HG03457 (cell line): ENCODE data around the gene RNF214.
"Not testable (repeated sequence)": the region's sequence is repeated elsewhere in the genome, so short reads cannot be mapped to it uniquely, and the experiment has no call there.

Experiments used
- ATAC-seq: cut with Tn5 transposase; IDR thresholded peaks from one replicate; pipeline ENCODE4 v1.9.1; 2021; ENCODE audit warnings: moderate number of reproducible peaks; ENCODE audit not compliant: unreplicated experiment

Gene RNF214

DNA sequence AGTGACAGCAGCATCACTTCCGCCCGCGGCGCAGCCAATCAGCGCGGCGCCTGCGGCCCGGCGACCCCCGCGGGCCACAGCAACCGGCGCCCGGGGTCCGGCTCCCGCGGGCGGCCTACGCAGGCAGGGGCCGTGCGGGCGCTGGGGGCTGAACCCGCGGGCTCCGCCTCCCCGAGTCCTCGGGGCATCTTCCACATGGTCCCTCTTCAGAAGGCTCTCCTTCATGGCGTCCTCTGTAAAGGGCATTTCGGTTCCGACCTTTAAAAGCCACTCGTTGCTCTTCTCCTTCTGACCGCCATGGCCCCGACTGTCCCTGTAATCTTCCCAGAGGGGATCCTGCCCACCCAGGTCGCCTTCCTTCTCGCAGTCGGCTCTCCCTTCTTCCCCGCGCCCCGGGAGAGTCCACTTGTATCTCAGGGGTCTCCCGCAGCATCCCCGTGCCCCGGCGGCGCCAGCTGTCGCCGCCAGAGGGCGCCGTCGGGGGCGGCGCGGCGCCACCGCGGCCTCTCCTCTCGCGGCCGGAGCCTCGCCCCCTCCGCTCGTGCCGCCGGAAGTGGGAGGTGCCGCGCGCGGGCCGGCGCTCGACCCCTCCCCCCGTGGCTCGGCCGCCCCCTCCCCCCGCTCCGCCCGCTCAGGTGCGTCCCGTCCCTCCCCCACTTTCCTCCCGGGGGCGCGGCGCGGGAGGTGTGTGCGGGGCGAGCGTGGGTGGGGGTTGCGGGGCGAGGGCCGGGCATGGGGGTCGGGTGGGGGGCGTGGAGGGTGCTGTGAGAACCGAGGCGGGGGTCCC lies at the start of gene RNF214:
TSS of gene RNF214 (plus strand) at position 580 of the 787 bp plus-strand sequence. CDS start 1,602 bp downstream, outside the sequence.
- ATAC-seq: peak; percentile 46

DNA sequence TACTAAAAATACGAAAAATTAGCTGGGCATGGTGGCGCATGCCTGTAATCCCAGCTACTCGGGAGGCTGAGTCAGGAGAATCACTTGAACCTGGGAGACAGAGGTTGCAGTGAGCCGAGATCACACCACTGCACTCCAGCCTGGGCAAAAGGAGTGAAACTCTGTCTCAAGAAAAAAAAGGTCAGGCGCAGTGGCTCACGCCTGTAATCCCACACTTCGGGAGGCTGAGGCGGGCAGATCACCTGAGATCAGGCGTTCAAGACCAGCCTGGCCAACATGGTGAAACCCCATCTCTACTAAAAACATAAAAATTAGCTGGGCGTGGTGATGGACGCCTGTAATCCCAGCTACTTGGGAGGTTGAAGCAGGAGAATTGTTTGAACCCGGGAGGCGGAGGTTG lies 49.3 kb upstream of the RNF214 start:
- not testable (repeated sequence) for ATAC-seq

DNA sequence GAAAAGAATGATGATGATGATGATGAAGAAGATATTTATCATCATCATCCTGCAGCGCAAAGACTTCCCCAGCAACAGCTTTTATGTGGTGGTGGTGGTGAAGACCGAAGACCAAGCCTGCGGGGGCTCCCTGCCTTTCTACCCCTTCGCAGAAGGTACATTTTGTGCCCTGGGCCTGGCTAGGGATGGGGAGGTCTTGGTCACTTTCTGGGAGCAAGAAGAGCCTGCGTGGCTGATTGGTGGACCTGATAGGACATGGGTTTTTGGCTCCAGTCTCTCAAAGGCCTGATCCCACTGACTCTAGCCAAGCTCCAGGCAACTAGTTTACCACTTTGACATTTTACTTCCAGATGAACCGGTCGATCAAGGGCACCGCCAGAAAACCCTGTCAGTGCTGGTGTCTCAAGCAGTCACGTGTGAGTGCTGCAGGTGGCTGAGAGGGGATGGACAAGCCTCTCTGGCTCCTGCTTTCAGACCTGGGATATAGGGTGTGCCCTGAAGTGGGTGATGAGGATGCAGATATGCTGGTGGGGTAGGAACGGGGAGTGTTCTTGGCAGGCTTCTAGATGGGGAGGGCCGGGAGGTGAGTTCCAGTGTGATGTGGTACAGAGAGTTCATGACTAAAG lies 48.6 kb upstream of the RNF214 start:
- ATAC-seq: no peak

DNA sequence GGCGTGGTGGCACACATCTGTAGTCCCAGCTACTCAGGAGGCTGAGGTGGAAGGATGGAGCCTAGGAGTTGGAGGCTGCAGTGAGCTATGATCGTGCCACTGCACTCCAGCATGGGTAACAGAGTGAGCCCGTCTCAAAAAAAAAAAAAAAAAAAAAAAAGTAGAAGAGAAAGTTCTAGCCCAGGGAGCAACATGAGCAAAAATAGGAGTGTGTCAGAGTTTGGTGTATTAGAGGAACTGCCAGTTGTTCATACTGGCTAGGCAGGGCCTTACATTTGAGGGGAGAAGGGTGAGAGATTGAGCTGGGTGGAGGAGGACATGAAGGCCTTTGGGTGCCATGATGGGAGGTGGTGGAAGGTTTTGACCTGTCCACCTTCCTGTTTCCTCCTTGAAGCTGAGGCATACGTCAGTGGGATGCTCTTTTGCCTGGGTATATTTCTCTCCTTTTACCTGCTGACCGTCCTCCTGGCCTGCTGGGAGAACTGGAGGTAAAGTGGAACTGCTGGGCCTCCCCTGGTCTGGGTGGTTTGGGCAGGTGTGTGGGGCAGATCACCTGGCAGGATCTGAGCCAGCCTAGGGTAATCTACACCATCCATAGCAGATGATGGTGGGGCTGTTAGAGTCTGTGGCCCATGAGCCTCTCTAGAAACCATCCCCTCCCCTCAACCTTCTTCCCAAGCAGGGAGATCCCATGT lies 46.6 kb upstream of the RNF214 start:
- ATAC-seq: no peak

DNA sequence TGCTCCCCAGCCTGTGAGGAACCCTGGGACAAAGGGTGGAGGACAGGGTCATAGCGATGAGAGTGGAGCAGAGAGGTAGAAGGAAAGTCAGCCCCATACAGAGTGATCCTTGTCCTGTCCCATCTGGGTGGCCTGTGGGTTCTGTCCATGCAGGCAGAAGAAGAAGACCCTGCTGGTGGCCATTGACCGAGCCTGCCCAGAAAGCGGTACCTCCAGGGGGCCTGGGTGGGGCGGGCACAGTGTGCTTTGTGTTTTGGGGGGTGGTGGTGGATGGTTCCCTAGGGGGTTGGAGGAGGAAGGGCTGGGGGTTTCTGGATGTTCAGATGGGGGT lies 46.1 kb upstream of the RNF214 start:
- no peak for ATAC-seq

- no peak for ATAC-seq
Measured at GRCh38 chr11:117187007-117187406, 45.5 kb upstream of the RNF214 start.

DNA sequence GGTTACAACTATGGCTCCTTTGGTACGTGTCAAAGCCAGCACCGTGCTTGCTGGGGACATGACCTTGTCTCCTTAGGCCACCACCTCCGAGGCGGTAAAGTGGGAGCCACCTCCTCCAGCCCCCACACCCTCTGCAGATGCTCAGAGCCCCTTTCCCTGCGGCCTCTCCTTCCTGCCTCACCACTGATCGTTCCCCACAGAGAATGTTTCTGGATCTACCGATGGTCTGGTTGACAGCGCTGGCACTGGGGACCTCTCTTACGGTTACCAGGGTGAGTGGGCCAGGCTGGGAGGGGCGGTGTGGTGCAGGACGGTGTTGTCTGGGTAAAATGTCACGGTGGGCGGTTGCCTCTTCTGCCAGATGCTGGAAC lies 45.1 kb upstream of the RNF214 start:
- ATAC-seq: no peak

- ATAC-seq: no peak
Measured at GRCh38 chr11:117187799-117188481, 44.5 kb upstream of the RNF214 start.

DNA sequence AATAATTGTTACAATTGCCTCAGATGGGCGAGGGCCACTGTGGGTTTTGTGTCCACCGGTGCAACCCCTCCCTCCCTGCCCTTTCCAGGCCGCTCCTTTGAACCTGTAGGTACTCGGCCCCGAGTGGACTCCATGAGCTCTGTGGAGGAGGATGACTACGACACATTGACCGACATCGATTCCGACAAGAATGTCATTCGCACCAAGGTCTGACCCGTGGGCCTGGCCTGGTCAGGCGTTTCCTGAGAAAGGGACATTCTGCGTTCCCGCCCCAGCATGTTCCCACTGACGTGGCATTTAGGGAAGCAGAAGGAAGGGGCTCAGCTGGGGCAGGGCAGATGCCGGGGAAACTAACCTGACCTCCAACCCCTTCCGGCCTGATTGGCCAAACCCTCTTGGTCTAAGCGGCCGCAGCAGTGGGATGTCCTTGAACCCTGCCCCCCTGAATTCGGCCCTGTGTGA lies 43.8 kb upstream of the RNF214 start:
- no peak for ATAC-seq

DNA sequence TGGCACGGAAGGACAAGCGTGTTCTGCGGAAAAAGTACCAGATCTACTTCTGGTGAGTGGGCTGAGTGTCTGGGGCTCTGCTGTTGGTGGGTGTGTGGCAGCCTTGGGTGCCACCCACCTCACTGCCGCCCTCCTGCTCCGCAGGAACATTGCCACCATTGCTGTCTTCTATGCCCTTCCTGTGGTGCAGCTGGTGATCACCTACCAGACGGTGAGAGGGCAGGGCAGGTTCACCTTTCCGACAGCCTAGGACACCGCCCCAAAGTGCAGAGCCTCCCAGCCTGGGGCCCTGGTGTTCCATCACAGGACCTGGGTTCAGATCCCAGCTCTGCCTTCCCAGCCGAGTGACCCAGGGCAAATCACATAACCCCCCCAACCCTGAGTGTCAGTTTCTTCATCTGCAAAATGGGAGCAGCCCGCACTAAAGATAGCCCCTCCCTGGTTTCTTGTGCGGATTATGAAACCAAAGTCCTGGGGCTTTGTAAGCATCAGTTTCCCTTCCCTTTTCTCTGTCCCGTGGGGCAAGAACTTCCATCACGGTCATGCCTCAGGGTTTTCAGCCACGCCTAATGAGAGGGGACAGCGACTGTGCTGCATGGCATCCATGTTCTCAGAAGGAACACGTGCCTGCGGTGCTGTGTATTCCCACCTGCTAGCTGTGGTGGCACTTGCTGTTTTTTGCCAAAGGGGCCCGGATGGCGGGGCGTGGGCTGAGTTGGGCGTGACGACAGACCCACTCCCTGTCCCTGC lies 43.1 kb upstream of the RNF214 start:
- ATAC-seq: no peak

- ATAC-seq: no peak
Measured at GRCh38 chr11:117189941-117190544, 42.4 kb upstream of the RNF214 start.

DNA sequence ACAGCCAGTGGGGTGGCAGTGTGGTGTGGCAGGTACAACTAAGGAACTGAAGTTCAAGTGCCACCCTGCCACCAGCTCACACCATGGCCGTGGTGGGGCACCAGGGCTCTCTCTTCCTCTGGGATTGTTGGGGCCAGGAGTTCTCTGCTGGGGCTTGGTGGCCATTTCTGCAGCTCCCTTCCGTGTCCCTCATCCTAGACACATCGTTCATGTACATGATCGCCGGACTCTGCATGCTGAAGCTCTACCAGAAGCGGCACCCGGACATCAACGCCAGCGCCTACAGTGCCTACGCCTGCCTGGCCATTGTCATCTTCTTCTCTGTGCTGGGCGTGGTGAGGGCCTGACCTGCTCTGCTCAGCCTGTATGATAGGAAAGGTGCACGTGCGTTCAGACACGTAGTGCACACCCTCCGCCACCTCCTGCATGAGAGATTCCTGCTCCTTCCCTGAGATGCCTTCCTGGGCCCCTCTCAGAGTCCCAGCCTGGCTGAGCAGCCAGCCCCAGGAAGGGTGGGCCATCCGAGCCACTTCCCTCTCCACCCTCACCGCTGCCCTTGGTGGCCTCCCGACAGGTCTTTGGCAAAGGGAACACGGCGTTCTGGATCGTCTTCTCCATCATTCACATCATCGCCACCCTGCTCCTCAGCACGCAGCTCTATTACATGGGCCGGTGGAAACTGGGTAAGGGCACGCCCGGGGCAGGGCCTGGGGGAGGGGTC lies 40.6 kb upstream of the RNF214 start:
- no peak for ATAC-seq

GRCh38 chr11:117192401-117192875 lies 40.0 kb upstream of the RNF214 start:
- ATAC-seq: no peak

- ATAC-seq: no peak
Measured at GRCh38 chr11:117193130-117194020, 39.1 kb upstream of the RNF214 start.

- no peak for ATAC-seq
Measured at GRCh38 chr11:117194267-117194666, 38.2 kb upstream of the RNF214 start.

DNA sequence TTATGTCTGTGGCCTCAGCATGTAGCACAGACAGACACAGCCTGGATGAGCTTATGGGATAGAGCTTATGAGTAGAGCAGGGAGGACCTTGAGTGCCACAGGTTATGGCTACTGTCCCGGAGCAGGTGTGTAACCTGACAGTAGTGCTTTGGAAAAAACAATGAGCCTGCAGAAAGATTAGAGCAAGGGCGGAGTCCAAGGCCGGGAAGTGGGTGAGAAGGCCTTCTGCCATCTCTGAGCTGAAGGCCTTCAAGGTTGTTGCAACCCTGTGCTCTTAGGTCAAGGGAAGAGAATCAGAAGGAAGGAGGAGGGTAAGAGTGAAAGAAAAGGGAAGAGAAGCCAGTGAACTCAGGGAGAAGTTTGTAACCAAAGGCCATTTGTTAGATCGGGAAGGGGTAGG lies 37.2 kb upstream of the RNF214 start:
- no peak for ATAC-seq

GRCh38 chr11:117195761-117196160 lies 36.7 kb upstream of the RNF214 start:
- ATAC-seq: no peak

- no peak for ATAC-seq
Measured at GRCh38 chr11:117197006-117197405, 35.5 kb upstream of the RNF214 start.
